Stimulated activated CD8-positive, alpha-beta memory T cell treated with anti-CD3 and anti-CD28 coated beads, Interleukin-4, amount 100 ng/mL, for 48 hours (primary cell): Measurements from ENCODE around the gene BIRC7.
A peak's percentile ranks its signal among the peaks of the same experiment; 100 is the strongest.

Experiments used
- DNase-seq: peaks from one replicate; pipeline ENCODE4 v3.0.0-alpha.2; 2020

BIRC7 gene

GRCh38 chr20:63249891-63250290 is 14.2 kb downstream of the BIRC7 start:
- DNase-seq: no peak

- DNase-seq: peak; percentile 30
Measured at GRCh38 chr20:63251350-63251749, 15.6 kb downstream of the BIRC7 start.

- no peak for DNase-seq
Measured at GRCh38 chr20:63252284-63252711, 16.6 kb downstream of the BIRC7 start.

GRCh38 chr20:63253065-63253437 is 17.3 kb downstream of the BIRC7 start:
- DNase-seq: no peak

- no peak for DNase-seq
Measured at GRCh38 chr20:63253438-63254231, 17.9 kb downstream of the BIRC7 start.

- DNase-seq: no peak
Measured at GRCh38 chr20:63254232-63254605, 18.5 kb downstream of the BIRC7 start, which contains the start of gene NKAIN4. NKAIN4 (minus strand) TSS chr20:63254463; CDS start chr20:63254450, 13 bp downstream.

GRCh38 chr20:63254606-63255384 is 19.1 kb downstream of the BIRC7 start:
- DNase-seq: no peak

GRCh38 chr20:63255931-63256704 is 20.4 kb downstream of the BIRC7 start:
- no peak for DNase-seq

- DNase-seq: no peak
Measured at GRCh38 chr20:63256954-63257353, 21.2 kb downstream of the BIRC7 start.

GRCh38 chr20:63257629-63258028 is 21.9 kb downstream of the BIRC7 start:
- no peak for DNase-seq

- DNase-seq: no peak
Measured at GRCh38 chr20:63258781-63259180, 23.1 kb downstream of the BIRC7 start.

- no peak for DNase-seq
Measured at GRCh38 chr20:63259734-63260460, 24.2 kb downstream of the BIRC7 start.

- DNase-seq: no peak
Measured at GRCh38 chr20:63260521-63260920, 24.8 kb downstream of the BIRC7 start.

GRCh38 chr20:63261060-63261794 is 25.5 kb downstream of the BIRC7 start:
- DNase-seq: no peak

- no peak for DNase-seq
Measured at GRCh38 chr20:63261795-63262528, 26.3 kb downstream of the BIRC7 start.

GRCh38 chr20:63262836-63263235 is 27.1 kb downstream of the BIRC7 start:
- DNase-seq: no peak

- no peak for DNase-seq
Measured at GRCh38 chr20:63264000-63264399, 28.3 kb downstream of the BIRC7 start.

- no peak for DNase-seq
Measured at GRCh38 chr20:63264519-63264918, 28.8 kb downstream of the BIRC7 start.

- no peak for DNase-seq
Measured at GRCh38 chr20:63265891-63266515, 30.3 kb downstream of the BIRC7 start.

GRCh38 chr20:63267691-63268090 is 32.0 kb downstream of the BIRC7 start:
- DNase-seq: no peak

GRCh38 chr20:63268256-63268655 is 32.6 kb downstream of the BIRC7 start:
- DNase-seq: no peak
